ENCODE data around the gene ADGRG2. TPM values are rescaled to one million over a fixed set of nuclear protein-coding genes. Genes with fewer than 3 reads are reported as not detected.

ADGRG2 gene
- total and polyA plus RNA-seq, 2 of the 13 experiments (the other 11 are each of a cell fraction or from before 2014, with no cell fraction given) = not detected

- no peak for TF ChIP-seq ZFX (CRISPR knock-in tag; IDR thresholded peaks at IDR 0.05; ENCODE audit: low read depth)
- 0 out of 2 replicates have a peak, but pooled peaks have one; percentile 19 for TF ChIP-seq HES4 (CRISPR knock-in tag; IDR thresholded peaks at IDR 0.05; ENCODE audit: borderline replicate concordance)
- TF ChIP-seq CHD2 (IDR thresholded peaks at IDR 0.05; ENCODE audit: low read depth, low read length) = peak; percentile 79
- TF ChIP-seq SAFB2 (CRISPR knock-in tag; IDR thresholded peaks at IDR 0.05; ENCODE audit: borderline replicate concordance, low read depth) = 0 out of 2 replicates have a peak, but pooled peaks have one; percentile 1
- TF ChIP-seq ASH2L (IDR thresholded peaks at IDR 0.05; ENCODE audit: insufficient read length, low read depth, low read length) = peak; percentile 24
- TF ChIP-seq CAMTA2 (CRISPR knock-in tag; IDR thresholded peaks at IDR 0.05; ENCODE audit: borderline replicate concordance) = no peak
- no peak for TF ChIP-seq MEF2D (CRISPR knock-in tag; IDR thresholded peaks at IDR 0.05)
- 0 out of 2 replicates have a peak, but pooled peaks have one; percentile 8 for TF ChIP-seq HOXA3 (CRISPR knock-in tag; IDR thresholded peaks at IDR 0.05)
- 0 out of 2 replicates have a peak, but pooled peaks have one; percentile 10 for TF ChIP-seq ZNF792 (CRISPR knock-in tag; IDR thresholded peaks at IDR 0.05)
- TF ChIP-seq MED1 (CRISPR knock-in tag; IDR thresholded peaks at IDR 0.05) = no peak
- 0 out of 2 replicates have a peak, but pooled peaks have one; percentile 5 for TF ChIP-seq ZFP91 (CRISPR knock-in tag; IDR thresholded peaks at IDR 0.05; ENCODE audit: borderline replicate concordance)
- TF ChIP-seq E2F1 (CRISPR knock-in tag; IDR thresholded peaks at IDR 0.05) = 0 out of 2 replicates have a peak, but pooled peaks have one; percentile 25
- 0 out of 2 replicates have a peak, but pooled peaks have one; percentile 5 for TF ChIP-seq ZNF441 (CRISPR knock-in tag; IDR thresholded peaks at IDR 0.05; ENCODE audit: borderline replicate concordance)
- peak; percentile 30; the same call in 1 of the 2 replicates for TF ChIP-seq POLR2G (IDR thresholded peaks at IDR 0.05; ENCODE audit: low read depth, low read length)
- TF ChIP-seq ZSCAN21 (CRISPR knock-in tag; IDR thresholded peaks at IDR 0.05; ENCODE audit: borderline replicate concordance) = 0 out of 2 replicates have a peak, but pooled peaks have one; percentile 28
- no peak for TF ChIP-seq NR2F6 (IDR thresholded peaks at IDR 0.05)
- no peak for TF ChIP-seq NR2F6 (CRISPR knock-in tag; IDR thresholded peaks at IDR 0.05)
- TF ChIP-seq SALL2 (CRISPR knock-in tag; IDR thresholded peaks at IDR 0.05) = no peak
- 0 out of 2 replicates have a peak, but pooled peaks have one; percentile 16 for TF ChIP-seq DMAP1 (CRISPR knock-in tag; IDR thresholded peaks at IDR 0.05)
- no peak for TF ChIP-seq GATAD1 (CRISPR knock-in tag; IDR thresholded peaks at IDR 0.05)
- TF ChIP-seq U2AF2 (IDR thresholded peaks at IDR 0.05; ENCODE audit: low read depth, low read length) = no peak
- peak; percentile 9 for TF ChIP-seq ZNF687 (CRISPR knock-in tag; IDR thresholded peaks at IDR 0.05)
- no peak for TF ChIP-seq THAP8 (CRISPR knock-in tag; IDR thresholded peaks at IDR 0.05; ENCODE audit: borderline replicate concordance)
Measured at GRCh38 chrX:18983666-18984380, 138.4 kb downstream of the ADGRG2 start, which contains the start of gene PHKA2 (continued).

Data from HepG2 (cell line).